Amniotic epithelial cell (primary cell): ENCODE results near the gene FLVCR2.

ENCODE experiments used
- DNase-seq: peaks from one replicate; pipeline ENCODE4 v3.0.0-alpha.2; 2010; ENCODE audit warnings: low read depth

The FLVCR2 gene

DNA sequence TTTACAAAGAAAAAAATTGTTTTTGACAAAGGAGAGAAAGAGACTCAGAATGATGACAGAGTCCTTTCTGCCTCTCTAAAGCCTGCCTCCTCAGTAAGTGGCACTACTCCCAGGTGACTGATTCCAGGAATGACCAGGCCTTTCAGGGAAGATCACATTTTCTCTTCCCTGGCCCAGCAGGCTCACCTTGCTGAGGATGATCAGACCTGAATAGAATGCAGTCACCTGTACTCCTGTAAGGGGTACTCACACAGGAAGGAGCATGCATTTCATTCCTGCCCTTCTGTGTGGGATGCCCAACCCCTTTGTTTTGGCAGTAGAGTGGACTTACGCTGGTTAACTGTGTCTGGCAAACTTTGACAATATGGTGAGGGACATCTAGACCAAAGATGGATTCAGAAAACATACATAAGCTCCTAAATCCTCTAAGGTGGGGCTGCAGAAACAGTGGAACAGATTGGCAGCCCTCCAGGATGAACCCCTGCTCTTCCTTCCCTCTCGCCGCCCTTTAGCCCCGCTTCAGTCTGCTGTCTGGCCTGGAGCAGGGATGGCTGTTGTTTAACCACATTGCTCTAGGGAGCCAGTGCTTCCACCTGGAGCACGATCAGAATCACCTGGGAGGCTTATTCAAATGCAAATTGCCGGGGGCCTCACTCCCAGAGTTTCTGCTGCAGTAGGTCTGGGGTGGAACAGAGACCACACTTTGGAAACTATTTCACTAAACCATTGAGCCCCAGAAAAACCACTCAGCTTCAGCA lies 52.5 kb downstream of the FLVCR2 start:
- no peak for DNase-seq

DNA sequence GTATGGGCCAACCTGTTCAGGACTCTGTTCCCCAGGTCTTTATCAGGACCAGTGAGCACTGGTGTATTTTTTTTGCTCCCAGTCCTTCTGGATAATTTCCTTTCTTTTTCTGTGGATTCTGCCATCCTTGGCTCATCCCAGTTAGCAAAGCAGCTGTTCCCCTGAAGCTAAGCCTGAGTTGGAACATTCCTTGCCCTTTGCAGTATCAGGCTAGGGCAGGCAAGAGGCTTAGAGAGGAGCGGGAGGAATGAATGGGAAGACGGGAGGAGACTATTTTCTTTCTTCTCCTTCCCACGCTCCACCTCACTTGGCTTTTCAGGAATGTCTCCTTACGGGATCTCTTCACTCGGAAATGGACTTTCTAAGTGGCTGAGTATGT lies 53.0 kb downstream of the FLVCR2 start:
- peak; percentile 86 for DNase-seq

DNA sequence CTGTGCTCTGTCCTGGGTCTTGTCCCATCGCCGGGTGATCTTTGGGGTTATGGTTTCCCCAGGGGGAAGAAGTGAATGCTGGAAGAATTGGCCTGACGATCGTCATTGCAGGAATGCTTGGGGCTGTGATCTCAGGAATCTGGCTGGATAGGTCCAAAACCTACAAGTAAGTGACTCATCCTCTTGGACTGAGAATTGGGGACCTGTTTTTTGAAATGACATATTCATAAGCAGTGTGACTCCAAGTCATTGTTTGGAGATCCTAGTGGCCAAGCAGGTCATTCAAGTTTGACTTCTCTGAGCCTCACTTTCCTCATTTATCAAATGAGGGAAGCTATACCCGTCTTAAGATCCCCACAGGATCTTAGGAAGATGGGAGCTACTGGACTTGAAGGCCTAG lies 56.4 kb downstream of the FLVCR2 start:
- DNase-seq, result no peak

DNA sequence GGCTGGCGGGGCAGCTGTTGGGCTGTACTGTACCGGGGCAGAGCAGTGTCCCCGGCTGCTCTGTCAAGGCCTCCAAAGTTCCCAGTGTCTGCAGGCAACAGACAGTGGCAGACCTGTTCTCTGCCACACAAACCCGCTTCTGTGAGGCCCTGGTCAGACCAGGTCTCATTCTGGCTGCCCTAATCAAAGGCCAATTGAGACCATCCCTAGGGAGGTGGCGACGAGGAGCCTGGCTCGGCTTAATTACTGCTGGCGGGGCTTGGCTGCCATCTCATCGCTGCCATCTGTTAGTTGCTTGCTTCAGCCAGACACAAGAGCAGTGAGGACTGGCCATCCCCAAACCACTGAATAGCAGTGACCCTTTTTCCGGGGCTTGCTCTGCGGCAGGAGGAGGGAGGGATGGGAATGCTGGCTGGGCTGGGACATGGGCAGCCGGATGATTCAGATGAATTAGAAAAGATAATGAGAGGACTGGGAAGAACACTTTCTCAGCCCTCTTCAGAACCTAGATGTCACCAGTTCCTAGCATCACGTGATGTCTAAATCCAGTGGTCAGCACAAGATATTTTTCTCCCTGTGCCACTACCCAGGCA lies 57.8 kb downstream of the FLVCR2 start:
- peak; percentile 58 for DNase-seq

DNA sequence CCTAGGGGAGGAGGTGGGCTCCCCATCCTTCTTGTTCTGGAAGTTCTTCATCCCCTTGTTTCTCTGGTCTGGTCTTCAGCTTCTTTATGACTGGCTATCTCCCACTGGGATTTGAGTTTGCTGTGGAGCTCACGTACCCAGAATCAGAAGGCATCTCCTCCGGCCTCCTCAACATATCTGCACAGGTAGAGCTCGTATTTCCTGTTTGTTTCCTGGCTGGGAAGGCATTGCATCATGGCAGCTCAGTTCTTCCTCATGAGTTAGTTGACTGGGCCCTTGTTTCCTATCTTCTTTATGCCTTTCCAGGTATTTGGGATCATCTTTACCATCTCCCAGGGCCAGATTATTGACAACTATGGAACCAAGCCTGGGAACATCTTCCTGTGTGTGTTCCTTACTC lies 62.5 kb downstream of the FLVCR2 start:
- no peak for DNase-seq

DNA sequence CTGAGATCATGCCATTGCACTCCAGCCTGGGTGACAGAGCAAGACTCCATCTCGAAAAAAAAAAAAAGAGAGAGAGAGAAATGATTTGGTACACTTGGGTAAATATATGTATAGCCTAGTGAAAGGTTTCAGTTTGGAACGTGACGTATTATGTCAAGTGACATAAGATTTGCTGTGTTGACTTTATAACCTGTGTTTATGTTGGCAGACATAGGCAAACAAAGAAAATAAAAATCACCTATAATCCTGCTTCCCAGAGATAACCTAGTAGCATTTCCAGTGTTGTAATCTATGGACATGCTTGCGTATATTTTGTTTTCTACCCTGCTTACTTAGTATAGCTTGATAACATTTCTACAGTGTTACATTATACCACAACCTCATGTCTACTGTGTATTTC lies 65.6 kb downstream of the FLVCR2 start:
- no peak for DNase-seq

DNA sequence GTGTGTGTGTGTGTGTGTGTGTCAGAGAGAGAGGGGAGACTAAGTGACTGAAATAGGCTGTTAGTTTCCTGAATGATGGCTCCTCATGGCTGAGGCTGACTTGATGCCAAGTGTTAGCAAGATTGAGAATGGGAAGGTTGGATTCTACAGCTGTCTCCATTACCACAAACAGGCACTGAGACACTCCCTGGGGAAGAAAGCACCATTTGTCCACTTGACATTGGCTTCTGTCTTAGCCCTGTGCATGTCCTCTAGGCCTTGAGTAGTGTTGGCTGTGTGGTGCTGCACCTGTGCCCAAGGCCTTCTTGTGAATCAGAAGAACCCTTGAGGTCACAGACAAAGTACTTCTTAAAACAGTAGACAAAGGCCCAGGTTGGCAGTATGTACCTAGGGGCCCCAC lies 66.6 kb downstream of the FLVCR2 start:
- DNase-seq, result no peak

DNA sequence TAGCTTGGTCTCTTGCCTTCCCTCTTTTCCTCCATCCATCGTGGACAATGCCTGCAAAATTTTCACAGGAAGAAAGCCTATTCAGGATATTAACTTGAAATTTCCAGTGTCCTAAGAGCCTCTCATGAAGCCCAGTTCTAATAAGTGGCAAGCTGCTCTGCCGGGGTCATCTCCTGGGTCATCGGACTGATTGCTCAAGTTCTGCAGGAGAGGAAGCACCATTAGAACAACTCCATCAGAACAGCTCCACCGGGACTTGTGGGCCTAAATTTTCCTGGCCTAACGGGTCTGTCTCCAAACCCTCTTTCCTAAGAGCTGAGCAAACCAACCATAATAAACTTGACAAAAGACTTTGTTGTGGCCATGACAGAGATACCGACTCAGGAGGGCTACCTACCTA lies 68.3 kb downstream of the FLVCR2 start:
- no peak for DNase-seq

DNA sequence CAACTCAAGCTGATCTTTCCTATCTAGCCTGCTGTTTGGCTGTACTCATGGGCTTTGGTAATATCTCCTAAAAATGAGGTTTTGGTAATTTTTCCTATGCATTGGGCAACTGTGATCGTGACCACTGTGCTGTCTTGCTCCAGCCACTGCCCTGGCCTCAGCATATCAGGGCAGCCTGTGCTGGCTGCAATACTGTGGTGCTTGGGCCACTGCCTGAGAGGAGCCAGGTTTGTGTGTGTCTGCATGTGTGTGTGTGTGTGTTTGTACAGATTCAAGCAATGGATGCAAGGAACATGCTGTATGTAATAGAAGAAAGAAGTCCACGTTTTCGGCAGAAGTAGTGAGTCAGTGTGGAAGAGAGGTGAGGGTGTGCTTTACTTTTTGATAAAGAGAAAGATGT lies 69.2 kb downstream of the FLVCR2 start:
- peak; percentile 64 for DNase-seq

DNA sequence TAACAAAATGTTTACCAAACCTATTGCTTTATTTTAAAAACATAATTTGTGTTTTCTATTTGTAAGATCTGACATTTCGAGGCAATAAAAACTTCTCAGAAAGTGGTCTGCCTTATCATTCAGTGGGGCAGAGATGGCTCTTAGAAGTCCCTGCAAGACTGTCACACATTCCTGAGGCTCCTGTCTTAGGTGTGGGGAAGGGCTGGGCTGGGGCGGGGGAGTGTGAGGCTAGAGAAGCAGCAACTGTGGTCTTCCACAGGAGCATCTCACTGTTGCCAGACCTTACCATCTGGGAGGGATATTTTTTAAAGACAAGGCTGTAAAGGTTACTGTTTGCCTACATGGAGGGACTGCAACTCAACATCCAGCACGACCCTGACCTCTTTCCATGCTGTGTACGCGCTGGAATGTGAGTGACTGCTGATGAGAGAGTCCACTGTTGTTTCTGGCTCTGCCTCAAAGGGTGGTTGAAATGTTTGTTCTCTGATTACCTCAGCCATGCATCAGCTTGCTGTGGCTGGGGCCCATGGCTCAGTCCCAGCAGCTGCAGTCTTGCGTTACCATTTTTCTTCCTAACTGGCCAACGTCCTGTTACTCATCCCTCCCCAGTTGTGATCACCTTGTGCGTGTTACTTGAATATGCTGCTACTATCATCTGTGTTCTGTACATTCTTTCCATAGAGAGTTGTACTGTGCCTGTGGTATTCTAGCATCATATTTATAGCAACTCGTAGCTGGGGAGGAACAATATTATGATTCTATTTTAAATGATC lies 69.8 kb downstream of the FLVCR2 start:
- DNase-seq, result peak; percentile 97

DNA sequence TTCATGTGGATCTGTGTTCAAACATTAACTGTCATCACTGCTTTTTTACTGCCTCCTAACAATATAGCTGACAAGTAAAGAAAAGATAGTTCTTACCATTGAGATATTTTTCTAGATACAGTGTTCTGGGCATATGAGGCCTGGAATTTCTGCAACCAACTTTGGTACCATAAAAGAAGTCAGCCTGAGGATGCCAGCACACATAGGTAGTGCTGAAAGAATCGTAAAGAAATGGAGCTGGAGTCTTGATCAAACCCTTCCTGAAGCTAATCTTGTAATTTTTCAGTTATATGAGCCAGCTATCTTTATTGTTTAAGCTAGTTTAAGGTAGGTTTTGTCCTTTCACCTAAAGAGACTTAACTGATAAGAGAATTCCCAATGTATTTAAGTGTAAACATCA lies 70.9 kb downstream of the FLVCR2 start:
- no peak for DNase-seq

DNA sequence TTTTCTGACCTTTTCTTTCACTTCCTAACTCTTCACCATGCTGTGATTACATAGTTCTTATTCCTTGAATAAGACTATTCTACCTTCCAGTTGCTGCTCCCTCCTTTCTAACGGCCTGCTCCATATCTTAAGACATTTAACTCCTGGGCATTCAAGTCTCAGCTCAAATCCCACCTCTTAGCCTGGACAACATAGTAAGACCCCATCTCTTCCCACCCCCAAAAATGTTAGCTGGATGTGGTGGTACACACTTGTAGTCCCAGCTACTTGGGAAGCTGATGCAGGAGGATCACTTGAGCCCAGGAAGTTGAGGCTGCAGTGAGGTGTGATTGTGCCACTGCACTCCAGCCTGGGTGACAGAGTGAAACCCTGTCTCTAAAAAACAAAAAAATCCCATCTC lies 71.4 kb downstream of the FLVCR2 start:
- DNase-seq, result no peak

DNA sequence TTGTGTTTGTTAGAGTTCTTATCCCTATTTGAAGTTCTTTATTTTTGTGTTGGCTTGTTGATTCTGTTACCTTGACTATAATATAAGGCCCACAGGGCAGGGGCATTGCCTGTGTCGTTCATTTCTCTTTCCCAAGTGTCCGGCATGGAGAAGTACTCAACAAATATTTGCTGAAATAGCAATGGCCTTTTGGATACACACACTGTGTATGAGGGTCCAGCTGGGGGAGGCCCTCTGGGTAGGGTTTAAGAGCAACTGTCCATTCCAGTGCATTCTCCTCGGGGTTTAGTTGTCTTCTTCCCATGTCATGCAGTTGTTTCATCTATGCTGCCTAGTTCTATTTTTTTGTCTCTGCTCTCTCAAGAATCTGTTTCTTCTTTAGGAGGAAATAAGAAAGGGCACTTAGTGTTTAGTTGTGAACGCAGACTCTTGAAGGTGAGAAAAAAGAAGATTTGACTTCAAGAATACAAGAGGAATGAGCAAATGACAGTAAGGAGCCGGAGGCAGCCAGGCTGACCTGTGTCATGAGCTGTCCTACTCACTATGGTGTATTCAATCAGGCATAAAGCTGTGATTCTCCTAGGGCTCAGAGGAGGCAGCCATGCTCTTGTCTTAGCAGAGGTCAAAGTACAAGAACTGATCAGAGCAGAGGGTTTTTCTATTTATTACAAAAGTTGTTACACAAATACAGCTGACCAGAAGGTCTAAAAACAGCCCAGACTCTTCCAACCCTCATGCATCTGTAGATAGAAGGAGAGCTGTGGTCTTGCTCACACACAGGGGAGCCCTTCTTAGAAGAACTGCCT lies 72.0 kb downstream of the FLVCR2 start:
- DNase-seq, result no peak

DNA sequence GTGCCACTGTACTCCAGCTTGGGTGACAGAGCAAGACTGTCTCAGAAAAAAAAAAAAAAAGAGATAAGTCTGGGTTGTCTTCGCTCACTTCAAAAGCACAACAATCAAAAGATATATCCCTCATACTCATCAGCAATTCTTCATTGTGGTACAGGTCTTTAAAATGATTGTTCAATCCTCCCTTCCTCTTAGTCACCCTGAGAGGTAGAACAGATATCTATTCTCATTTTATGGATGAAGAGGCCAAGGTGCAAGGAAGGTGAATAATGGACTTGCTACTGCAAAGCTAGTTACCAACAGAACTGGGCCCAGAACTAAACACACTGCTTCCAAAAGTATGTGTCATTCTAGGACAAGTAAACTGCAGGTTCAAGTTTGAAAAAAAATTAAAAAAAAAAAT lies 75.1 kb downstream of the FLVCR2 start:
- DNase-seq, result no peak

DNA sequence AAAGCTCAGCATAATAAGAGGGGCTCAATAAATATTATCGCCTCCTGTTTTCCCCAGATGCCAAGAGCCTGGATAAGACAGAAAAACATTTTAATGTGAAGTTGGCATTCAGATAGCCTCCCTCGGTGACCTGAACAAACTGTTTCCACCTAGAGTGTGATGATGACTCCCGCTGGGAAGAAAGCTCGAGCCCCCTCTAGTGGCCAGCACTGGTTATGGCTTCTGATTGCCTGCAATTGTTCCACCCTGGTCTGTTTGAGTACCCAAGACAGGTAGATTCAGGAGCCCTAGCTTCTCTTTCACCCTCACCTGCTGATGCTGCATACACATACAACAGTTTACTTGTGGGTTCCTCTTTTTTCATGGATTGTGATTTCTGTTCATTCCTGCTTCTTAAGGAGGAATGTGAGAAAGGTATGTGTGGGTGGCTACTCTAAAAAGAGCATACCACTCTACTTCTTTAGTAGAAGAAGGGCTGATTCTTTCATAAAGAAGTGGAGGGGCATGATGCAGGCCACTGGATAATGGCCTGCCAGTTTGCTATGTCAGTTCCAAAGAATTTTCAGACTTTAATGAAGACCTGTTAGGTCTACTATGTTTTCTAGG lies 75.8 kb downstream of the FLVCR2 start:
- DNase-seq, result peak; percentile 55

DNA sequence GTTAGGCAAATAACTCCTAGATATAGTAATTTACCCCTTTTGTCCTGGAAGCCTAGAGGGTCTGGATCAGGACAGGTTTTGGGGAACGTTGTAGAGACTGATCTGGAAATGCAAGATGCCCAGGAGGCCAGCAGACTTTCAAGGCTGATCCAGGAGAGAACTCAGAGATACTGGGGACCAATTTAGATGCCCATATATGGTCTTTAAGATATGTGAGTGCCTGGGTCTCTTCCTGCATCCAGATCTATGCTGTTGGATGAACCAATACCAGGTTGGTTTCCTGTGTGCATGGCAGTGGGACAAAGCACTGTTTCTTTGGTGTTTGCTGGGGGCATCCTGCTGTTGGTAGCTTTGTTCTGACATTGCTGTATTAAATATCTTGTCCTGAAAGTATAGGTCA lies 76.8 kb downstream of the FLVCR2 start:
- DNase-seq, result no peak

DNA sequence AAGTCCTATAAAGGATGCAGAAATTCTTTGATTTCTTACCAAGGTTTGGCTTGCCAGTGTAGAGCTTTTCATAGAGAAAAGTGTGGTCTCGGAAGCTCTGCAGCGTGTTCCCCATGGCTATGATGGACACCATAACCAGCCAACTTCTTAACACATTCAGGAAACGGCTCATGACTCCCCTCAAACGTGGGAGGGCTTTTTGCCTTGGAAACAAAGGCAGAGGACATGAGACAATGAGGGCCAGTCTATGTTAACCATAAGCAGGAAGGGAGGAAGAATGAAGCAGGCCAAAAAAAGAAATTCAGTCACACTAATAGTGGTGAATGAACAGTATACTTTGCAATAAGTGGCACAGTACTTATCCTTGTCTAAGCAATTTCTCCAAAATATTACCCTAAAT lies 78.9 kb downstream of the FLVCR2 start:
- no peak for DNase-seq

DNA sequence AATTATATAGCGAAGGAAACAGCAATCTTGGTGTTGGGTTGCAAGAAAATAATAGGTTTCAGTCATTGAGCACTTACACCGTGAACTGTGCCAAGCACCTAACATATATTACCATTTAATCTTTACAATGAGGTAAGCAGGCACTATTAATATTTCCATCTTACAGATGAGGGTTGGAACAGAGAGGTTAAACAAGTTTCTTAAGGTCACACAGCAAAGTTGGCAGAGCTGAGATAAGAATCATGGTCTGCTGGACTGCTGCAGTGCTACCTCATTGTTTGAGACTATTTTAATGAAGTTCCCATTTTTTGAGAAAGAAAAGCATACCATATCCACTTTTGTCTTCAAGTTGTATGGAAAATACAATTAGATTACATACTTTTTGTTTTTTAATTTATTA lies 80.5 kb downstream of the FLVCR2 start:
- no peak for DNase-seq

DNA sequence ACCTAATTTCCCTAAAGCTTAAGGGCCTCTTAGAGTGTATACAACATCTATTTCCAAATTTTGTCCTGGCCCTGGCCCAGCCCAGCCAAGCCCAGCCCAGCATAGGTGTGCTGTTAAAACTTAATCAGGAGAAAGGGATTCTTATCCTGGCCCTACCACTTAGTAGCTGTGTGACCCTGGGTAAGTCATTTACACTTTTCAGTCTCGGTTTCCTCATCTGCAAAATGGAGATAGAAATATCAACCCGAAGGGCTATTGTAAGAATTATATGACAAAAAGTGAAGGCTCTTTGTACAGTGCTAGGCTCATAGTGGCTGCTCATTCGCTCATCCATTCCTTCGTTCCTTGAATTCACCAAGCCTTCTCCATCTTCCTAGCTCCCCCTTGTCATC lies 81.8 kb downstream of the FLVCR2 start:
- no peak for DNase-seq

DNA sequence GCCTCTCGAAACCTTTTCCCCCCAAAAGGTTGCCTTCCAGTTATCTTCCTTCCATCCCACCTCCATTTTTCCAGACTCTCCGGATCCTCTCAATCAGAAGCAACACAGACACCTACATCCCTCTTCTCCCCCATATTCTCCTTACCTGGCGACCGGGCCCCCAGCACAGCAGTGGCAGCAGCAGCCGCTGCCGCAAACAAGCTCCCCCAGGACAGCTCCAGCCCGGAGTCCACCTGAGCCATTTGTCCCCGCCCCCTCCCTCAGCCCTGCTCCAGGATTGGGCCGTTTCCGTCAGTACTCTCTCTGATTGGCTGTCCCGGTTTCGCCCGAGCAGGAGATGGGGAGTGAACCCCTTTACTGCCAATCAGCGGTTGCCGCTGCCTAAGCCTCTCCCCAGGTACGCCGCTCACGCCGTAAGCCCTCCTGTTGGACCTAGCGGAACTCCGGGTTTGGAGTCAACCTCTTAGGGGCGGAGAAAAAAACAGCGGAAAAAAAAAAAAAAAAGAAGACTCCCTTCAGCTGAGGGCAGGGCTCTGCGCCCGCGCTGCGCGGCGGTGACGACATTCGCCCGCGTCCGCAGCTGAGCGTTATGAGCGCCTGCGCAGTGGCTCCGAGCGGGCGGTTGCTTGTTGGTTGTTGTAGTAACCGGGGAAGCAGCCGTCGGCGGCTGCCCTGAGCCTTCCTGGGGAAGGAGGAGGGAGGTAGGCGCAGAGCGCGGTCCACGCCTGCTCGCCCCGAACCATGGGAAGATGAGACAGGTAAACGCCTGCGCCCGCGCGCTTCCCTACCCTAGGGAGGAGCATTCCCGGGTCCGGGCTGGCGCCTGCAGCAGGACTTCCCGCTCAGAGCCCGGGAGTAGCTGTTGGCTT lies 82.4 kb downstream of the FLVCR2 start, which contains the start of the genes ERG28 and TTLL5:
Gene ERG28, minus strand, starts transcription at position 247 of the 869 bp plus-strand sequence. CDS start 3,374 bp downstream, outside the sequence.
Gene TTLL5, plus strand, starts transcription at position 617 of the 869 bp plus-strand sequence. CDS start 1,904 bp downstream, outside the sequence.
- DNase-seq, result peak; percentile 99

DNA sequence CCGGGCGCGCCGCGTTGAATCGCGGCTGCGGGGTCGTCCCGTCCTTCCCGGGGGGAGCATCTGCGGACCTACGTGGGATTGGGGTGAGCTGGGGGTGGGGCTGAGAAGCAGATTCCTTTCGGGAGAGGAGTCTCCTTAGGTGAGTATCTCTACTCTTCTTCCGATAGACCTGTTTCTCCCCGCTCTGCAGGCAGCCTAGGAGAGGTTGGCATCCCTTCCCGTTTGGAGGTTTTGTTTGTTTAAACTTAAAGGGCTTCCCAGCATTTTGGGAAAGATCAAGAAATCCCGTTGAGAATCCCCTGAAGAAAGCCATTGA lies 83.0 kb downstream of the FLVCR2 start:
- DNase-seq, result no peak
